Activated B cell treated with CpG ODN at 0.5 μM for 24 hours (primary cell): ENCODE measurements around the gene UBE2Q1. TPM values are rescaled to one million over a fixed set of nuclear protein-coding genes. Genes with fewer than 3 reads are reported as not detected.

Experiments
- ATAC-seq: fragments of 200-7000 bp; cut with Tn5 transposase; one replicate; pipeline ENCODE4 v1.10.0; 2021; ENCODE audit warnings: low read depth, mild to moderate bottlenecking, moderate library complexity
- CTCF ChIA-PET: fragments of 350-600 bp; sonication (Branson Sonifier 250); formaldehyde crosslinking; loops from one replicate; lab custom pipeline; 2021; ENCODE audit warnings: antibody characterized with exemption; lab: Charles Lee
- POLR2A ChIA-PET: fragments of 350-600 bp; sonication (Branson Sonifier 250); formaldehyde crosslinking; loops from one replicate; lab custom pipeline; 2021; ENCODE audit warnings: antibody characterized with exemption; lab: Charles Lee
- DNase-seq: peaks from one replicate; pipeline ENCODE4 v3.0.0; 2022
- H3K27ac Mint-ChIP-seq: one replicate; pipeline ENCODE4 v1.8.0; 2020; ENCODE audit warnings: mixed read lengths
- H3K27me3 Mint-ChIP-seq: one replicate; pipeline ENCODE4 v1.8.0; 2021; ENCODE audit warnings: mixed read lengths
- H3K36me3 Mint-ChIP-seq: one replicate; pipeline ENCODE4 v1.8.0; 2021; ENCODE audit warnings: low read depth, mixed read lengths
- H3K4me1 Mint-ChIP-seq: one replicate; pipeline ENCODE4 v1.8.0; 2021; ENCODE audit warnings: mixed read lengths
- H3K4me3 Mint-ChIP-seq: one replicate; pipeline ENCODE4 v1.8.0; 2020; ENCODE audit warnings: mild to moderate bottlenecking, mixed read lengths
- H3K9me3 Mint-ChIP-seq: one replicate; pipeline ENCODE4 v1.8.0; 2020; ENCODE audit warnings: mixed read lengths
- CTCF ChIP-seq: fragments of 200-600 bp; IDR thresholded peaks from one replicate; pipeline ENCODE4 v1.8.0; 2022; ENCODE audit warnings: antibody characterized with exemption, mild to moderate bottlenecking
- intact Hi-C: fragments of 100-400 bp; cut with micrococcal nuclease; formaldehyde crosslinking; loops from one replicate; pipeline ENCODE4 v1.15.1; 2024
- total RNA-seq: library from RNA; stranded (reverse); gene quantifications from 2 replicates; pipeline ENCODE4 v1.2.3, GENCODE V29; 2022

UBE2Q1 gene
- total RNA-seq, 1 donor from 2014 or later: 104 TPM

- Mint-ChIP-seq H3K4me3 (no peak overlapping the region), H3K27me3 (no peaks in the 10 kb centered on the region), H3K4me1 (peaks cover 7% of the 10 kb centered on the region), H3K27ac (no peak overlapping the region), H3K9me3 (no peaks in the 10 kb centered on the region), H3K36me3 (peaks cover 61% of the 10 kb centered on the region)
- no peak for TF ChIP-seq CTCF
- DNase-seq (no peak), ATAC-seq (no peak)
- CTCF ChIA-PET: no interaction called here
- POLR2A ChIA-PET: interaction anchor here (0.6 kb wide), 1 partner anchor 21 kb away, joined by 3 read pairs; no protein-coding TSS in a partner anchor
- intact Hi-C loops: no loop called here
Measured at GRCh38 chr1:154579374-154579773, 20.9 kb upstream of the UBE2Q1 start.

- intact Hi-C loops: no loop called here
- CTCF ChIA-PET: no interaction called here
- Mint-ChIP-seq H3K27ac (no peak overlapping the region), H3K9me3 (no peaks in the 10 kb centered on the region), H3K4me1 (no peaks in the 10 kb centered on the region), H3K36me3 (peaks cover 48% of the 10 kb centered on the region), H3K4me3 (no peak overlapping the region), H3K27me3 (peaks cover 4% of the 10 kb centered on the region)
- no peak for TF ChIP-seq CTCF
- POLR2A ChIA-PET: no interaction called here
- DNase-seq (no peak), ATAC-seq (no peak)
Measured at GRCh38 chr1:154578058-154578418, 19.6 kb upstream of the UBE2Q1 start.

DNA sequence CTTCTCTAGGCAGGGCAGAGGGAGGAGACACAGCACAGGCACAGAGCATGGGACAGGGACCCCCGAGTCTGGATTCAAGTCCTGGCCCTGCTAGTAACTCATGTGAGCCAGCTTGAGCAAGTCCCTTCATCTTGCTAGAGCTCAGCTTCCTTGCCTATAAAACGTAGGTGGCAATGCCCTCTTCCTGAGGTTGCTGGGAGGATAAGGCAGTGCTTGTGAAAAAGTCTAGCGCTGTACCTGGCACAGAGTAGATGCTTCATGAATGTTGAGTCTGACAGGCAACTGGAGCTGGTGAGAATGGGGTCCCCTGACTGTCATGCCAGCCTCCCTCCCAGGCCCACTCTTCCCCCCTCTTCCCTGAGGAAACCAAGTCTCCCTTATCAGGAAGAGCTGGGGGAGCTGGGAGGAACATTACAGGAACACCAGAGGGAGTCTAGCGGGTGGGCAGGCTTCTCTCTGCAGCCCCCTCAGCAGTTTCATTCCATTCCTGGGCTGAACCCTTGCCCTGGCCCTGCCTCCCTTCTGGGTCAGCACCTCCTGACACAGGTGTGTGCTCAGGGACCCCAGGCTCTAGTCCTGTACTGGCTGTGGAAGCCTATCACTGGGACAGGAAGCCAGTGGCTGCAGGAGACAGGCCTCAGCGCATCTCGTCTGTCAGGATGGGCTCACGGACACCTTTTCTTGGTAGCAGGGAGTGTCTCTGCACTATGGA, 19.0 kb upstream of the UBE2Q1 start:
- intact Hi-C loops: no loop called here
- H3K4me1 Mint-ChIP-seq: no peaks in the 10 kb centered on the region
- ATAC-seq: no peak
- CTCF ChIA-PET: interaction anchor here (1.6 kb wide), 1 partner anchor 18 kb away, joined by 4 read pairs; no protein-coding TSS in a partner anchor
- POLR2A ChIA-PET: no interaction called here
- TF ChIP-seq CTCF: no peak
- H3K27me3 Mint-ChIP-seq: peaks cover 4% of the 10 kb centered on the region
- H3K4me3 Mint-ChIP-seq: no peak overlapping the region
- DNase-seq: no peak
- peaks cover 43% of the 10 kb centered on the region for H3K36me3 Mint-ChIP-seq
- H3K9me3 Mint-ChIP-seq: no peaks in the 10 kb centered on the region
- H3K27ac Mint-ChIP-seq: no peak overlapping the region

- DNase-seq (no peak), ATAC-seq (no peak)
- TF ChIP-seq CTCF: no peak
- ChIA-PET POLR2A (no interaction called here), CTCF (interaction anchor here (1.6 kb wide), 1 partner anchor 16 kb away, joined by 4 read pairs; no protein-coding TSS in a partner anchor)
- intact Hi-C loops: no loop called here
- Mint-ChIP-seq H3K9me3 (no peaks in the 10 kb centered on the region), H3K4me1 (no peaks in the 10 kb centered on the region), H3K27ac (no peak overlapping the region), H3K27me3 (peaks cover 10% of the 10 kb centered on the region), H3K36me3 (peaks cover 29% of the 10 kb centered on the region), H3K4me3 (no peak overlapping the region)
Measured at GRCh38 chr1:154575951-154576566, 17.6 kb upstream of the UBE2Q1 start.

DNA sequence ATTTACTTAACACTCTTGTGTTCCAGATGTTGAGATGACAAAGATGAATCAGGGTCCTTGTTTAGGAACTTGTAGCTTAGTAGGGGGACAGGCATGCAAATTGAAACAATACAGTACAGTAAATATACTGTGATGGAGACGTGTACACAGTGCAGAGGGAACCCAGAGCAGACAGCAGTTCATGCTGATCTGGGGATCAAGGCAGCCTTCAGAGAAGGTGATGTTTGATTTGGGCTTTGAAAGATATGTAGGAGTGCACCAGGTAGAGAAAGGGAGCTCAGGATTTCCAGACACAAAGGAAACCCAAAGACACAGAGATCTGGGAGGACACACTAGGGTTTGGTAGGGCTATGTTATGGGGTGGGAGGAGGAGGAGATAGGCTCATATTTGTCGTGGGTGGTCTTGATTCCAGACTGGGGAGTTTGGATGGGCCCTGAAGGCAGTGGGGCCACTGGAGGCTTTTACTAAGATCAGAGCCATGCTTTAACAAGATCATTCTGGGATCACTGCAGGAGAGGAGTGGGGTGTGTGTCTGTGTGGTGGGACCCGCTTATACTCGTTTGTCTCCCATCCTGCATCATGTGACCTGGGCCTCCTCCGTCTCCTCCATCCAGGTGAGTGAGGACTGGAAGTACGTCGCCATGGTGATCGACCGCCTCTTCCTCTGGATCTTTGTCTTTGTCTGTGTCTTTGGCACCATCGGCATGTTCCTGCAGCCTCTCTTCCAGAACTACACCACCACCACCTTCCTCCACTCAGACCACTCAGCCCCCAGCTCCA, 16.9 kb upstream of the UBE2Q1 start:
- TF ChIP-seq CTCF: no peak
- H3K36me3 Mint-ChIP-seq: peaks cover 23% of the 10 kb centered on the region
- no peak for ATAC-seq
- DNase-seq: no peak
- POLR2A ChIA-PET: no interaction called here
- no peak overlapping the region for H3K4me3 Mint-ChIP-seq
- H3K27ac Mint-ChIP-seq: no peak overlapping the region
- no peaks in the 10 kb centered on the region for H3K9me3 Mint-ChIP-seq
- H3K4me1 Mint-ChIP-seq: no peaks in the 10 kb centered on the region
- H3K27me3 Mint-ChIP-seq: peaks cover 16% of the 10 kb centered on the region
- intact Hi-C loops: no loop called here
- CTCF ChIA-PET: no interaction called here
